Caco-2 (cell line): Measurements from ENCODE around the gene TRAK2. TPM values are rescaled to one million over a fixed set of nuclear protein-coding genes. Genes with fewer than 3 reads are reported as not detected.

Source experiments
- BruUV-seq: library from RNA; stranded (reverse); fragments of 400-500 nt; replicated peaks from 2 replicates; lab custom pipeline; 2021; lab: Mats Ljungman, UMichigan
- CTCF ChIA-PET: fragments of 300-600 bp; sonication (Branson Sonifier 250); formaldehyde crosslinking; loops from one replicate; lab custom pipeline; 2022; ENCODE audit warnings: antibody characterized with exemption; lab: Charles Lee
- POLR2A ChIA-PET: fragments of 300-600 bp; sonication (Branson Sonifier 250); formaldehyde crosslinking; loops from one replicate; lab custom pipeline; 2022; ENCODE audit warnings: antibody characterized with exemption; lab: Charles Lee
- DNase-seq, 2 experiments: peaks; one replicate each; pipeline versions ENCODE4 v3.0.0 to v3.0.0-alpha.2; 2020 to 2022
- H3K27me3 ChIP-seq: replicated peaks from 2 replicates; pipeline ENCODE4 v1.6.0; 2011; ENCODE audit warnings: low read length; ENCODE audit not compliant: control insufficient read depth, insufficient read depth
- H3K36me3 ChIP-seq: 2 replicates; pipeline ENCODE4 v1.5.1; 2011; ENCODE audit warnings: low read length; ENCODE audit not compliant: control insufficient read depth, insufficient read depth
- H3K4me1 ChIP-seq: fragments of 250-450 bp; sonication (Bioruptor Pico); 2 replicates; pipeline ENCODE4 v1.5.1; 2020; ENCODE audit warnings: mild to moderate bottlenecking
- H3K4me3 ChIP-seq: 2 replicates; pipeline ENCODE4 v1.5.1; 2011; ENCODE audit warnings: low read depth, mild to moderate bottlenecking, control low read depth, low read length
- H3K9me3 ChIP-seq: fragments of 250-450 bp; sonication (Bioruptor Pico); 2 replicates; pipeline ENCODE4 v1.5.1; 2020; ENCODE audit warnings: mild to moderate bottlenecking, moderate library complexity
- H3K27ac Mint-ChIP-seq: one replicate; pipeline ENCODE4 v1.8.0; 2022; ENCODE audit warnings: mixed read lengths; ENCODE audit not compliant: unreplicated experiment
- H3K27me3 Mint-ChIP-seq: one replicate; pipeline ENCODE4 v1.8.0; 2022; ENCODE audit warnings: mixed read lengths; ENCODE audit not compliant: insufficient read depth, unreplicated experiment
- H3K36me3 Mint-ChIP-seq: one replicate; pipeline ENCODE4 v1.8.0; 2022; ENCODE audit warnings: mild to moderate bottlenecking, mixed read lengths; ENCODE audit not compliant: insufficient read depth, unreplicated experiment
- H3K4me1 Mint-ChIP-seq: one replicate; pipeline ENCODE4 v1.8.0; 2022; ENCODE audit warnings: low read depth, mixed read lengths; ENCODE audit not compliant: unreplicated experiment
- H3K4me3 Mint-ChIP-seq: one replicate; pipeline ENCODE4 v1.8.0; 2022; ENCODE audit warnings: mild to moderate bottlenecking, moderate library complexity, mixed read lengths; ENCODE audit not compliant: unreplicated experiment
- H3K9me3 Mint-ChIP-seq: one replicate; pipeline ENCODE4 v1.8.0; 2022; ENCODE audit warnings: mixed read lengths; ENCODE audit not compliant: unreplicated experiment
- intact Hi-C: fragments of 100-400 bp; cut with micrococcal nuclease; formaldehyde crosslinking; loops from one replicate; pipeline ENCODE4 v1.10.0; 2022; ENCODE audit not compliant: unreplicated experiment
- total RNA-seq: library from RNA; stranded (reverse); gene quantifications from 2 replicates; pipeline ENCODE4 v1.2.3, GENCODE V29; 2022
- TF ChIP-seq, protein P1 (sequence below), 2 experiments: fragments of 200-600 bp in 1 of 2; IDR thresholded peaks; 1 replicate in 1 of 2; 2 replicates in 1 of 2; pipeline versions ENCODE4 v1.5.1 to v1.8.0; 2011 to 2022; ENCODE audit warnings: antibody characterized with exemption in 1 of 2, control low read depth in 1 of 2, inconsistent platforms in 1 of 2, low read depth in 1 of 2, low read length in 1 of 2, mild to moderate bottlenecking in 1 of 2, moderate library complexity in 1 of 2; ENCODE audit not compliant: insufficient read depth in 1 of 2, severe bottlenecking in 1 of 2, unreplicated experiment in 1 of 2

The TRAK2 gene
- total RNA-seq, 1 experiment from 2014 or later, result 23.2 TPM

DNA sequence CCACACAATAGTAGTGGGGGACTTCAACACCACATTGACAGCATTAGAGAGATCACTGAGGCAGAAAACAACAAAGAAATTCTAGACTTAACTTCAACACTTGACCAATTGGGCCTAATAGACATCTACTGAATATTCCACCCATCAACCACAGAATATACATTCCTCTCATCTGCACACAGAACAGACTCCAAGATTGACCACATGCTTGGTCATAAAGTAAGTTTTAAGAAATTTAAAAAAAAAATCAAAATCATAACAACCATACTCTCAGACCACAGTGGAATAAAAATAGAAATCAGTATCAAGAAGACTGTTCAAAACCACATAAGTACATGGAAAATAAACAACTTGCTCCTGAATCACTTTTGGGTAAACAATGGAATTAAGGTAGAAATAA is 85.1 kb downstream of the TRAK2 start:
- H3K36me3 Mint-ChIP-seq, result no peaks in the 10 kb centered on the region
- peaks cover 12% of the 10 kb centered on the region for H3K9me3 Mint-ChIP-seq
- intact Hi-C loops, result no loop called here
- BruUV-seq, result no TSS peak
- H3K36me3 ChIP-seq, result peaks cover 1% of the 10 kb centered on the region; the same call in 1 of the 2 replicates
- H3K9me3 ChIP-seq, result peaks cover 9% of the 10 kb centered on the region
- H3K4me1 Mint-ChIP-seq, result no peaks in the 10 kb centered on the region
- CTCF ChIA-PET, result no interaction called here
- H3K27me3 Mint-ChIP-seq, result no peaks in the 10 kb centered on the region
- no peaks in the 10 kb centered on the region for H3K4me1 ChIP-seq
- no peak overlapping the region for H3K27ac Mint-ChIP-seq
- DNase-seq, result no peak
- no peak overlapping the region for H3K4me3 ChIP-seq
- TF ChIP-seq, protein P1, sequence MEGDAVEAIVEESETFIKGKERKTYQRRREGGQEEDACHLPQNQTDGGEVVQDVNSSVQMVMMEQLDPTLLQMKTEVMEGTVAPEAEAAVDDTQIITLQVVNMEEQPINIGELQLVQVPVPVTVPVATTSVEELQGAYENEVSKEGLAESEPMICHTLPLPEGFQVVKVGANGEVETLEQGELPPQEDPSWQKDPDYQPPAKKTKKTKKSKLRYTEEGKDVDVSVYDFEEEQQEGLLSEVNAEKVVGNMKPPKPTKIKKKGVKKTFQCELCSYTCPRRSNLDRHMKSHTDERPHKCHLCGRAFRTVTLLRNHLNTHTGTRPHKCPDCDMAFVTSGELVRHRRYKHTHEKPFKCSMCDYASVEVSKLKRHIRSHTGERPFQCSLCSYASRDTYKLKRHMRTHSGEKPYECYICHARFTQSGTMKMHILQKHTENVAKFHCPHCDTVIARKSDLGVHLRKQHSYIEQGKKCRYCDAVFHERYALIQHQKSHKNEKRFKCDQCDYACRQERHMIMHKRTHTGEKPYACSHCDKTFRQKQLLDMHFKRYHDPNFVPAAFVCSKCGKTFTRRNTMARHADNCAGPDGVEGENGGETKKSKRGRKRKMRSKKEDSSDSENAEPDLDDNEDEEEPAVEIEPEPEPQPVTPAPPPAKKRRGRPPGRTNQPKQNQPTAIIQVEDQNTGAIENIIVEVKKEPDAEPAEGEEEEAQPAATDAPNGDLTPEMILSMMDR (IDR thresholded peaks at IDR 0.05; ENCODE audit: insufficient read depth in 1 of 2, low read depth in 1 of 2, low read length in 1 of 2, severe bottlenecking in 1 of 2, unreplicated experiment in 1 of 2), result no peak
- no peaks in the 10 kb centered on the region for H3K27me3 ChIP-seq
- POLR2A ChIA-PET, result no interaction called here
- no peak overlapping the region for H3K4me3 Mint-ChIP-seq

GRCh38 chr2:201363857-201364560 is 87.2 kb downstream of the TRAK2 start:
- H3K9me3 Mint-ChIP-seq, result peaks cover 12% of the 10 kb centered on the region
- no peaks in the 10 kb centered on the region for H3K27me3 ChIP-seq
- no peak overlapping the region for H3K4me3 Mint-ChIP-seq
- CTCF ChIA-PET, result interaction anchor here (0.6 to 1.0 kb wide), 6 partner anchors 11 to 181 kb away, joined by 3 to 8 read pairs (median 4); partner anchors contain the start of gene CASP10
- POLR2A ChIA-PET, result no interaction called here
- H3K4me1 Mint-ChIP-seq, result no peaks in the 10 kb centered on the region
- peaks cover 1% of the 10 kb centered on the region; the same call in 1 of the 2 replicates for H3K36me3 ChIP-seq
- H3K4me3 ChIP-seq, result no peak overlapping the region
- TF ChIP-seq, protein P1 (IDR thresholded peaks at IDR 0.05; ENCODE audit: insufficient read depth in 1 of 2, low read depth in 1 of 2, low read length in 1 of 2, severe bottlenecking in 1 of 2, unreplicated experiment in 1 of 2), result peak; percentile 76 to 78
- H3K9me3 ChIP-seq, result peaks cover 9% of the 10 kb centered on the region
- no peaks in the 10 kb centered on the region for H3K27me3 Mint-ChIP-seq
- no peaks in the 10 kb centered on the region for H3K36me3 Mint-ChIP-seq
- intact Hi-C loops, result loop anchor here (1.0 to 5.0 kb wide), 3 partner anchors 107 to 181 kb away; partner anchors contain the start of gene CASP10
- H3K27ac Mint-ChIP-seq, result no peak overlapping the region
- H3K4me1 ChIP-seq, result no peaks in the 10 kb centered on the region
- peak in 1 of 2 experiments; percentile 40 for DNase-seq
- no TSS peak for BruUV-seq

DNA sequence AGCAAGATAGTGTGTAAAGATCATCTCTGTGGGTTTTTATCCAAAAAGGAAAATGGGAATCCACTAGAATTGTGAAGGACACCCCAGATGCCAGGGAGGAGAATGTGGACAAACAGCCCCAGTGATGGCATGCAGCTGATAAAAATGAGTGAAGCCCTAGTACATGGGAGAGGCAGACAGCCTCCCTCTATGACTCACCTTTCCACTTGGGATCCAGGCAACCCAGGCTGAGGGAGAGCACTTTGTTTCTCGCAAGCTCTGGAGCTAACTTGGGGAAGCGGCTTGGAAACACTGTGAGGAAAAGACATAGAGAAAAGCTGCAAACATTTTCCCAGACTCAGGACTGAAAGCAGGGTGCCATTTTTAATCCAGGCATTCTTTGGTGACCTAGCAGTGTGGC is 88.9 kb downstream of the TRAK2 start:
- Histone ChIP-seq H3K27me3 (no peaks in the 10 kb centered on the region), H3K9me3 (peaks cover 9% of the 10 kb centered on the region), H3K4me3 (no peak overlapping the region), H3K4me1 (no peaks in the 10 kb centered on the region), H3K36me3 (peaks cover 1% of the 10 kb centered on the region; the same call in 1 of the 2 replicates)
- ChIA-PET CTCF (no interaction called here), POLR2A (no interaction called here)
- no peak overlapping the region for H3K27ac Mint-ChIP-seq
- no peaks in the 10 kb centered on the region for H3K4me1 Mint-ChIP-seq
- no peaks in the 10 kb centered on the region for H3K27me3 Mint-ChIP-seq
- TF ChIP-seq, protein P1 (IDR thresholded peaks at IDR 0.05; ENCODE audit: insufficient read depth in 1 of 2, low read depth in 1 of 2, low read length in 1 of 2, severe bottlenecking in 1 of 2, unreplicated experiment in 1 of 2), result no peak
- intact Hi-C loops, result loop anchor here (5.0 kb wide), 1 partner anchor 105 kb away; no protein-coding TSS in a partner anchor
- H3K36me3 Mint-ChIP-seq, result no peaks in the 10 kb centered on the region
- H3K4me3 Mint-ChIP-seq, result no peak overlapping the region
- no TSS peak for BruUV-seq
- no peak for DNase-seq
- H3K9me3 Mint-ChIP-seq, result peaks cover 12% of the 10 kb centered on the region
